ENCODE measurements around the gene FAM20C. TPM values are rescaled to one million over a fixed set of nuclear protein-coding genes. Genes with fewer than 3 reads are reported as not detected.
"Not testable (repeated sequence)": the region's sequence is repeated elsewhere in the genome, so short reads cannot be mapped to it uniquely, and the experiment has no call there.

Gene FAM20C
- total RNA-seq, 1 donor from 2014 or later: 10.0 TPM

DNA sequence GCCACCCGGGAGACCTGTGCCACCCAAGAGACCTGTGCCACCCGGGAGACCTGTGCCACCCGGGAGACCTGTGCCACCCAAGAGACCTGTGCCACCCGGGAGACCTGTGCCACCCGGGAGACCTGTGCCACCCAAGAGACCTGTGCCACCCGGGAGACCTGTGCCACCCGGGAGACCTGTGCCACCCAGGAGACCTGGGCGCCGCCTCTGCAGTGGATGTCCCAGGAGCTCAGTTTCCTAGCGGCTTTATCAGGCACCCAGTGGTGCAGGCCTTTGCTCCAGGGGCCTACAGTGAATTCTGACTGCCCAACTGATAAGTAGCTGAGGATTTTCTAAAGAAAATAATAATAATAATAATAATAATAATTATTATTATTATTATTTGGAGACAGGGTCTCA is 51.2 kb downstream of the FAM20C start:
- H3K4me3 Mint-ChIP-seq (ENCODE audit: unreplicated experiment); H3K9ac ChIP-seq (ENCODE audit: low read length); H3K36me3 ChIP-seq (ENCODE audit: insufficient read depth, low read length); H3K4me1 Mint-ChIP-seq (ENCODE audit: low read depth, unreplicated experiment); FAIRE-seq; H3K27ac ChIP-seq (ENCODE audit: low read depth, low read length); H2AFZ ChIP-seq (ENCODE audit: low read depth, low read length); H3K9me3 Mint-ChIP-seq (ENCODE audit: unreplicated experiment); H3K27ac Mint-ChIP-seq (ENCODE audit: unreplicated experiment); H3K36me3 Mint-ChIP-seq (ENCODE audit: low read depth, unreplicated experiment); H3K4me3 ChIP-seq (ENCODE audit: insufficient read depth, low read depth, low read length); DNase-seq (ENCODE audit: low read depth); H3K4me2 ChIP-seq (ENCODE audit: low read length); H3K9me3 ChIP-seq (ENCODE audit: insufficient read depth, low read depth, low read length); H3K27me3 ChIP-seq (ENCODE audit: insufficient read depth, low read length); H3K4me1 ChIP-seq (ENCODE audit: insufficient read depth, low read length); H3K27me3 Mint-ChIP-seq (ENCODE audit: low read depth, unreplicated experiment): not testable (repeated sequence)
- peaks cover 61% of the 10 kb centered on the region for H4K20me1 ChIP-seq (ENCODE audit: insufficient read depth, low read length)
- H3K79me2 ChIP-seq (ENCODE audit: insufficient read depth, low read length): peaks cover 39% of the 10 kb centered on the region

DNA sequence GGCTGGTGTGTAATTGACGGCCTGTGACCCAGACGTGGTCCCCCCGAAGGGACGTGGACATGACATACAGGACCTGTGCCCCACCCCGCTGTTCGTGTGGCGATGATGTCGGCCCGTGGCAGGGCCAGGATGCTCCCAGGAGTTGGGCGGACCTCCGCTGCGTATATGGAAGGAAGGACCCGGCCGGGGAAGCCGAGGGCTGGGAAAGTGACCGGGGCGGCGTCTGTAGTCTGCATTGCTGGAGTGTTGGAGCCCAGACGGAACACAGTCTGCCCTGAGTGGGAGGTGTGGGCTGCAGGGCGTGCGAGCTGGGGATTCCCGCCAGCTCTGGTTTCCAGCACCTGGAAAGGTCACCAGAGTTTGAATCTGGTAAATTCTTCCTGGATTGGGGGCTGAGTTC is 52.6 kb downstream of the FAM20C start:
- FAIRE-seq (no peak), DNase-seq (ENCODE audit: low read depth) (no peak)

DNA sequence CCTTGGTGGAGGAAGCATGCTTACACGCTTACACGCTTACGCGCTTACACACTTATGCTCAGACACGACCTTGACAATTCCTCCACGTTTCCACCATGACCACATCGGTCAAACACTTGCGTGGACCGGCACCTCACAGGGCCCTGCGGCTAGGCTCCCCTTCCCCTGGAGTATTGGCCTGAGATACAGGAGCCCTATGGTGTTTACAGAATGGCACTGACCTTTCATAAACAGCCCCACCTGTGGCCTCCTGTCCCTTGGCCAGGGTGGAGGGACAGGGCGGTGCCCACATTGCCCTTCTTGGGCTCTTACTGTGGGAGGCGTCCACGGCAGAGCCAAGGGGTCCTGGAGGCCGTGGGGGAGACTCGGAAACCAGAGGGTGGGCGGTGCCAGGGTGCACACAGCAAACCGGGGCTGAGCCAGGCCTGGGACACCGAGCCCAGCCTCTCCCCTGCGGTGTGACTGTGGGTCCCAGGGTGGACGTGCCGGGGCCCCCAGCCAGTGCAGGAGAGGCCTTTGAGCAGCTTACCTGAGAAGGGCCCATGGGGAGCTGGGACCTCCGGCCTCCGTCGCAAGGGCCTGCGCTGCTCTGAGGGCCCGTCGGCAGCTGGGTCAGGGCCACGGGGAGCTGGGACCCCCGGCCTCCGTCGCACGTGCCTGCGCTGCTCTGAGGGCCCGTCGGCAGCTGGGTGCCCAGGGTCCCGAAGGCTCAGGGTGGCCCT is 53.4 kb downstream of the FAM20C start:
- no peak overlapping the region for H3K27ac Mint-ChIP-seq (ENCODE audit: unreplicated experiment)
- no peak for FAIRE-seq

More for the DNA sequence above, 52.6 kb downstream of the FAM20C start:
- H3K36me3 ChIP-seq (ENCODE audit: insufficient read depth, low read length): peaks cover 3% of the 10 kb centered on the region
- Mint-ChIP-seq H3K27me3 (ENCODE audit: low read depth, unreplicated experiment) (peaks cover 8% of the 10 kb centered on the region), H3K27ac (ENCODE audit: unreplicated experiment) (no peak overlapping the region), H3K4me1 (ENCODE audit: low read depth, unreplicated experiment) (no peaks in the 10 kb centered on the region), H3K9me3 (ENCODE audit: unreplicated experiment) (no peaks in the 10 kb centered on the region), H3K4me3 (ENCODE audit: unreplicated experiment) (no peak overlapping the region), H3K36me3 (ENCODE audit: low read depth, unreplicated experiment) (peaks cover 6% of the 10 kb centered on the region)
- peaks cover 39% of the 10 kb centered on the region for H3K79me2 ChIP-seq (ENCODE audit: insufficient read depth, low read length)
- H3K27ac ChIP-seq (ENCODE audit: low read depth, low read length): no peak overlapping the region
- no peaks in the 10 kb centered on the region for H3K27me3 ChIP-seq (ENCODE audit: insufficient read depth, low read length)
- peaks cover 3% of the 10 kb centered on the region for H3K9me3 ChIP-seq (ENCODE audit: insufficient read depth, low read depth, low read length)
- H3K4me3 ChIP-seq (ENCODE audit: insufficient read depth, low read depth, low read length): no peak overlapping the region
- H2AFZ ChIP-seq (ENCODE audit: low read depth, low read length): no peak overlapping the region
- H3K4me1 ChIP-seq (ENCODE audit: insufficient read depth, low read length): no peaks in the 10 kb centered on the region
- TF ChIP-seq CTCF (IDR thresholded peaks at IDR 0.05; ENCODE audit: insufficient read depth, low read depth, low read length): no peak
- no peak for TF ChIP-seq EZH2 (IDR thresholded peaks at IDR 0.05; ENCODE audit: insufficient read depth, low read length)
- H4K20me1 ChIP-seq (ENCODE audit: insufficient read depth, low read length): peaks cover 70% of the 10 kb centered on the region
- H3K9ac ChIP-seq (ENCODE audit: low read length): no peak overlapping the region
- no peak overlapping the region for H3K4me2 ChIP-seq (ENCODE audit: low read length)

More for the DNA sequence above, 53.4 kb downstream of the FAM20C start:
- no peak for TF ChIP-seq EZH2 (IDR thresholded peaks at IDR 0.05; ENCODE audit: insufficient read depth, low read length)
- no peak for TF ChIP-seq CTCF (IDR thresholded peaks at IDR 0.05; ENCODE audit: insufficient read depth, low read depth, low read length)
- Histone ChIP-seq H3K36me3 (ENCODE audit: insufficient read depth, low read length) (peaks cover 3% of the 10 kb centered on the region), H3K4me3 (ENCODE audit: insufficient read depth, low read depth, low read length) (no peak overlapping the region), H3K27me3 (ENCODE audit: insufficient read depth, low read length) (no peaks in the 10 kb centered on the region), H3K9me3 (ENCODE audit: insufficient read depth, low read depth, low read length) (peaks cover 3% of the 10 kb centered on the region), H3K79me2 (ENCODE audit: insufficient read depth, low read length) (peaks cover 32% of the 10 kb centered on the region), H3K9ac (ENCODE audit: low read length) (no peak overlapping the region), H3K4me1 (ENCODE audit: insufficient read depth, low read length) (no peaks in the 10 kb centered on the region), H2AFZ (ENCODE audit: low read depth, low read length) (no peak overlapping the region), H3K27ac (ENCODE audit: low read depth, low read length) (no peak overlapping the region), H4K20me1 (ENCODE audit: insufficient read depth, low read length) (peaks cover 70% of the 10 kb centered on the region), H3K4me2 (ENCODE audit: low read length) (no peak overlapping the region)
- no peak for DNase-seq (ENCODE audit: low read depth)
- Mint-ChIP-seq H3K27me3 (ENCODE audit: low read depth, unreplicated experiment) (peaks cover 10% of the 10 kb centered on the region), H3K4me3 (ENCODE audit: unreplicated experiment) (no peak overlapping the region), H3K4me1 (ENCODE audit: low read depth, unreplicated experiment) (no peaks in the 10 kb centered on the region), H3K9me3 (ENCODE audit: unreplicated experiment) (no peaks in the 10 kb centered on the region), H3K36me3 (ENCODE audit: low read depth, unreplicated experiment) (peaks cover 6% of the 10 kb centered on the region)

All from astrocyte (in vitro differentiated cells and primary cell).